Measurements from ENCODE around the gene SCGB2B2. TPM values are rescaled to one million over a fixed set of nuclear protein-coding genes. Genes with fewer than 3 reads are reported as not detected.
A peak's percentile ranks its signal among the peaks of the same experiment; 100 is the strongest.

Gene SCGB2B2
- polyA plus RNA-seq, 3 donors, result 0.05 TPM; not detected in 2

DNA sequence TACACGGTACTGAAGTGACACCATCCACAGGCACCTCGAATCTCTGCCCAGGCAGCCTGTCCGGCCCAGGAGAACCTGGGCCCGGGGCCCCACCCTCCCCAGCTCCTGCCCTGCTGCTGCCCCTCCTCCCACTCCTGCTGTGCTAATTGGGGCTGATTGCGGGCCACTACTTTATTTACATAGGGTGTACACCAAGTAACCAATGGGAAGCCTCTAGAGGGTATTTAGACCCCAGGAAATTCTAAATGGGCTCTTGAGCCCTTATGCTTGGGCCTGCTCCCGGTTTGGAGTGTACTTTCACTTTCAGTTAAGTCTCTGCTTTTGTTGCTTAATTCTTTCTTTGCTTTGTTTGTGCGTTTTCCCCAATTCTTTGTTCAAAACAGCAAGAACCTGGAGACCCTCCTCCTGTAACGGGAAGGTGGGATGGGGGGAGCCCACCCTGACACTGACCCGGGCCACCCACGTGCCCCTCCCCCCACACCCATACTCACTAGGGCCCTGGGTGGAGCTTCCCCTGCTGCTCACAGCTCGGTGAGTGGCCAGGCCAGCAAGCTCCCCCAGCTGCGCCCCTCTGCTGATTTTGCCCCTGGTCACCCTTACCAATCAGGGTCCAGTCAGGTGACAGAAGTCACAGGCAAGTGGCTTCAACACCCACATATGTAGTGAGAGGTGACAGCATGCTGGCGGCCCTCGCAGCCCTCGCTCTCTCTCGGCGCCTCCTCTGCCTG lies 9.4 kb downstream of the SCGB2B2 start:
- peak overlapping the region; percentile 39 to 72 for H3K4me3 Mint-ChIP-seq
- intact Hi-C loops (cut with micrococcal nuclease), result no loop called here

DNA sequence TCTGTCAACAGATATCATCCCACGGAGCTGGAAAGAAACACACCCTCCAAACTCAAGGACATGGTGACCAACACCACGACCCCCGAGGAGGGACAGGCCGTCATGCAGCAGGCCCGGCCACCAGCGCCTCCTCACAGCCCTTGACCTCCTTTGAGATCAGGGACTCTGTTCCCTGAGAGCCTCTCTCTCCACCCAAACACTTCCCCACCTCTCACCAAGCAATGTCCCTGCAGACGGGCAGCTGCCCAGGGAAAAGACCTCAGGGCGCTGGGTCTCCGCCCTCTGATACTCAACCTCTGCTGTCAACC lies 10.0 kb downstream of the SCGB2B2 start:
- no peak for DNase-seq
- TF ChIP-seq, protein P1, sequence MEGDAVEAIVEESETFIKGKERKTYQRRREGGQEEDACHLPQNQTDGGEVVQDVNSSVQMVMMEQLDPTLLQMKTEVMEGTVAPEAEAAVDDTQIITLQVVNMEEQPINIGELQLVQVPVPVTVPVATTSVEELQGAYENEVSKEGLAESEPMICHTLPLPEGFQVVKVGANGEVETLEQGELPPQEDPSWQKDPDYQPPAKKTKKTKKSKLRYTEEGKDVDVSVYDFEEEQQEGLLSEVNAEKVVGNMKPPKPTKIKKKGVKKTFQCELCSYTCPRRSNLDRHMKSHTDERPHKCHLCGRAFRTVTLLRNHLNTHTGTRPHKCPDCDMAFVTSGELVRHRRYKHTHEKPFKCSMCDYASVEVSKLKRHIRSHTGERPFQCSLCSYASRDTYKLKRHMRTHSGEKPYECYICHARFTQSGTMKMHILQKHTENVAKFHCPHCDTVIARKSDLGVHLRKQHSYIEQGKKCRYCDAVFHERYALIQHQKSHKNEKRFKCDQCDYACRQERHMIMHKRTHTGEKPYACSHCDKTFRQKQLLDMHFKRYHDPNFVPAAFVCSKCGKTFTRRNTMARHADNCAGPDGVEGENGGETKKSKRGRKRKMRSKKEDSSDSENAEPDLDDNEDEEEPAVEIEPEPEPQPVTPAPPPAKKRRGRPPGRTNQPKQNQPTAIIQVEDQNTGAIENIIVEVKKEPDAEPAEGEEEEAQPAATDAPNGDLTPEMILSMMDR (IDR thresholded peaks at IDR 0.05), result no peak
- Histone ChIP-seq H3K4me1 (ENCODE audit: control insufficient read depth in 1 of 2, insufficient read depth in 2 of 2, low read length in 2 of 2) (no peaks in the 10 kb centered on the region), H3K27me3 (ENCODE audit: control insufficient read depth in 2 of 2, insufficient read depth in 2 of 2, low read length in 2 of 2) (no peaks in the 10 kb centered on the region), H3K9me3 (replicated peaks in 1 of 2; ENCODE audit: control insufficient read depth in 1 of 2, insufficient read depth in 1 of 2, low read length in 2 of 2) (peaks cover 0 to 16% of the 10 kb centered on the region in 2 donors), H2AFZ (ENCODE audit: insufficient read depth, low read depth, low read length, poor library complexity, severe bottlenecking) (peak overlapping the region; percentile 42), H4K20me1 (ENCODE audit: insufficient read depth, low read length) (no peaks in the 10 kb centered on the region), H3K27ac (ENCODE audit: low read depth in 1 of 2, low read length in 2 of 2) (no peak overlapping the region), H3K36me3 (replicated peaks in 1 of 2; ENCODE audit: control insufficient read depth in 1 of 2, insufficient read depth in 2 of 2, low read length in 2 of 2) (no peaks in the 10 kb centered on the region), H3K4me2 (replicated peaks; ENCODE audit: extremely low read depth, low read length, poor library complexity, severe bottlenecking) (no peak overlapping the region), H3K4me3 (replicated peaks in 1 of 3; ENCODE audit: low read depth in 2 of 3, low read length in 3 of 3) (no peak overlapping the region), H3K79me2 (ENCODE audit: insufficient read depth, low read length) (no peaks in the 10 kb centered on the region), H3K9ac (ENCODE audit: insufficient read depth, low read length, poor library complexity, severe bottlenecking) (no peak overlapping the region)
- H3K9me3 Mint-ChIP-seq, result peaks cover 7 to 28% (median 18%) of the 10 kb centered on the region in 7 donors
- intact Hi-C loops (cut with micrococcal nuclease), result no loop called here
- no peaks in the 10 kb centered on the region for H3K27me3 Mint-ChIP-seq (ENCODE audit: low read depth in 3 of 3)
- peaks cover 2% of the 10 kb centered on the region for H3K4me1 Mint-ChIP-seq
- H3K4me3 Mint-ChIP-seq, result peak overlapping the region in 1 of 2 donors; percentile 72
- H3K36me3 Mint-ChIP-seq, result peaks cover 0 to 7% of the 10 kb centered on the region in 2 donors
- 91% methylated on average over 9 of the region's 9 CpGs for WGBS (ENCODE audit: insufficient coverage)
- peak overlapping the region in 5 of 7 donors; percentile 48 to 92 (median 62) for H3K27ac Mint-ChIP-seq

More for the DNA sequence above, 9.4 kb downstream of the SCGB2B2 start:
- Histone ChIP-seq H3K4me1 (ENCODE audit: control insufficient read depth in 1 of 2, insufficient read depth in 2 of 2, low read length in 2 of 2) (no peaks in the 10 kb centered on the region), H3K9ac (ENCODE audit: insufficient read depth, low read length, poor library complexity, severe bottlenecking) (no peak overlapping the region), H4K20me1 (ENCODE audit: insufficient read depth, low read length) (no peaks in the 10 kb centered on the region), H3K27ac (ENCODE audit: low read depth in 1 of 2, low read length in 2 of 2) (no peak overlapping the region), H3K79me2 (ENCODE audit: insufficient read depth, low read length) (no peaks in the 10 kb centered on the region), H3K4me3 (replicated peaks in 1 of 3; ENCODE audit: low read depth in 2 of 3, low read length in 3 of 3) (peak overlapping the region in 1 of 3 experiments; percentile 5), H3K27me3 (ENCODE audit: control insufficient read depth in 2 of 2, insufficient read depth in 2 of 2, low read length in 2 of 2) (no peaks in the 10 kb centered on the region), H3K36me3 (replicated peaks in 1 of 2; ENCODE audit: control insufficient read depth in 1 of 2, insufficient read depth in 2 of 2, low read length in 2 of 2) (no peaks in the 10 kb centered on the region), H3K9me3 (replicated peaks in 1 of 2; ENCODE audit: control insufficient read depth in 1 of 2, insufficient read depth in 1 of 2, low read length in 2 of 2) (peaks cover 0 to 16% of the 10 kb centered on the region in 2 donors), H2AFZ (ENCODE audit: insufficient read depth, low read depth, low read length, poor library complexity, severe bottlenecking) (peak overlapping the region; percentile 42), H3K4me2 (replicated peaks; ENCODE audit: extremely low read depth, low read length, poor library complexity, severe bottlenecking) (no peak overlapping the region)
- Mint-ChIP-seq H3K27ac (peak overlapping the region in 6 of 7 donors; percentile 48 to 92 (median 80)), H3K27me3 (ENCODE audit: low read depth in 3 of 3) (peaks cover 0 to 3% (median under 1%) of the 10 kb centered on the region in 3 donors), H3K36me3 (peaks cover 0 to 7% of the 10 kb centered on the region in 2 donors), H3K9me3 (peaks cover 7 to 28% (median 18%) of the 10 kb centered on the region in 7 donors), H3K4me1 (peaks cover 2% of the 10 kb centered on the region)
- TF ChIP-seq, protein P1 (IDR thresholded peaks at IDR 0.05), result no peak
- WGBS (ENCODE audit: insufficient coverage), result 94% methylated on average over 10 of the region's 17 CpGs
- no peak for DNase-seq
